Measurements from ENCODE around the gene NPLOC4. TPM values are rescaled to one million over a fixed set of nuclear protein-coding genes. Genes with fewer than 3 reads are reported as not detected.

NPLOC4 gene
- total RNA-seq, 2 donors from 2014 or later, result 43.8 to 63.0 TPM

DNA sequence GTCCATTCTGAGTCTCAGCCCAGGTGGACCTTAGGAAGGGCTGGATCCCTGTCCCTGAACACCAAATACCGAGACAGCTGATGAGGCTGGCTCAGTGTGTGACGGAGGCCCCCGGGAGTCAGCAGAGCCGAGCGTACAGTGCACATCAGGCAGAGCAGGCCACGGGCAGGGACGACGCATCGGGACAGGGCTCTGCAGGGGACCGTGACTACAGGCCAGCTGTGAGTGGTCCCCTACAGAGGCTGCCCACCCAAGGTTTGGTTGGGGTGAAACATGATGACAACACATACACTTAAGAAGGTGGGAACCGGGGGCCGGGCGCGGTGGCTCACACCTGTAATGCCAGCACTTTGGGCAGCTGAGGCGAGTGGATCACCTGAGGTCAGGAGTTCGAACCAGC, 36.0 kb upstream of the NPLOC4 start:
- DNase-seq (no peak), ATAC-seq (no peak)
- TF ChIP-seq, protein P1, sequence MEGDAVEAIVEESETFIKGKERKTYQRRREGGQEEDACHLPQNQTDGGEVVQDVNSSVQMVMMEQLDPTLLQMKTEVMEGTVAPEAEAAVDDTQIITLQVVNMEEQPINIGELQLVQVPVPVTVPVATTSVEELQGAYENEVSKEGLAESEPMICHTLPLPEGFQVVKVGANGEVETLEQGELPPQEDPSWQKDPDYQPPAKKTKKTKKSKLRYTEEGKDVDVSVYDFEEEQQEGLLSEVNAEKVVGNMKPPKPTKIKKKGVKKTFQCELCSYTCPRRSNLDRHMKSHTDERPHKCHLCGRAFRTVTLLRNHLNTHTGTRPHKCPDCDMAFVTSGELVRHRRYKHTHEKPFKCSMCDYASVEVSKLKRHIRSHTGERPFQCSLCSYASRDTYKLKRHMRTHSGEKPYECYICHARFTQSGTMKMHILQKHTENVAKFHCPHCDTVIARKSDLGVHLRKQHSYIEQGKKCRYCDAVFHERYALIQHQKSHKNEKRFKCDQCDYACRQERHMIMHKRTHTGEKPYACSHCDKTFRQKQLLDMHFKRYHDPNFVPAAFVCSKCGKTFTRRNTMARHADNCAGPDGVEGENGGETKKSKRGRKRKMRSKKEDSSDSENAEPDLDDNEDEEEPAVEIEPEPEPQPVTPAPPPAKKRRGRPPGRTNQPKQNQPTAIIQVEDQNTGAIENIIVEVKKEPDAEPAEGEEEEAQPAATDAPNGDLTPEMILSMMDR (IDR thresholded peaks at IDR 0.05), result no peak
- no peak for TF ChIP-seq POLR2A (IDR thresholded peaks at IDR 0.05)
- Histone ChIP-seq H3K4me1 (peaks cover under 1% of the 10 kb centered on the region), H3K27me3 (no peaks in the 10 kb centered on the region), H3K27ac (no peak overlapping the region), H3K36me3 (replicated peaks in 1 of 2; ENCODE audit: insufficient read depth in 1 of 2, low read depth in 2 of 2) (peaks cover 0 to 20% of the 10 kb centered on the region in 2 donors), H3K4me3 (no peak overlapping the region), H3K9me3 (no peaks in the 10 kb centered on the region)
- 88 to 96% methylated on average over 14 to 16 of the region's 16 CpGs for WGBS, 2 donors
- intact Hi-C loops (cut with DNase I), result no loop called here

DNA sequence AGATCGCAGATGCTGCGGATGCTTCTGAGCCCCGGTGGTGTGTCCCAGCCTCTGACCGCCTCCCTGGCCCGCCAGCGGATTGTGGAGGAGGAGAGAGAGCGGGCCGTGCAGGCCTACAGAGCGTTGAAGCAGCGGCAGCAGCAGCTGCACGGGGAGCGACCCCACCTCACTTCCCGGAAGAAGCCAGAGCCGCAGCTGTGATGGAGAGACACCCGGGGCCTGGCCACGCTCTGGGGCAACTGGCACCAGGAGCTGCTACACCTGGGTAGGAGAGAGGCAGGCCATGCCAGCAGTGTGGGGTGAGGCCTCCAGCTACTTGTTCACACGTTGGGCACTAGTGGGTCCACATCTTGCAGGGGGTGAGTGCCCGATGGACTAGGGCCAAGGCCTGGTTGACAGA, 35.6 kb upstream of the NPLOC4 start:
- intact Hi-C loops (cut with DNase I), result no loop called here
- Histone ChIP-seq H3K27me3 (no peaks in the 10 kb centered on the region), H3K4me1 (peaks cover 5% of the 10 kb centered on the region), H3K27ac (no peak overlapping the region), H3K4me3 (no peak overlapping the region), H3K9me3 (no peaks in the 10 kb centered on the region), H3K36me3 (replicated peaks in 1 of 2; ENCODE audit: insufficient read depth in 1 of 2, low read depth in 2 of 2) (peaks cover 0 to 20% of the 10 kb centered on the region in 2 donors)
- WGBS, 2 donors, result 91% methylated on average over 15 to 18 of the region's 18 CpGs
- ATAC-seq (no peak), DNase-seq (no peak)
- no peak for TF ChIP-seq POLR2A (IDR thresholded peaks at IDR 0.05)
- TF ChIP-seq, protein P1 (IDR thresholded peaks at IDR 0.05), result no peak

DNA sequence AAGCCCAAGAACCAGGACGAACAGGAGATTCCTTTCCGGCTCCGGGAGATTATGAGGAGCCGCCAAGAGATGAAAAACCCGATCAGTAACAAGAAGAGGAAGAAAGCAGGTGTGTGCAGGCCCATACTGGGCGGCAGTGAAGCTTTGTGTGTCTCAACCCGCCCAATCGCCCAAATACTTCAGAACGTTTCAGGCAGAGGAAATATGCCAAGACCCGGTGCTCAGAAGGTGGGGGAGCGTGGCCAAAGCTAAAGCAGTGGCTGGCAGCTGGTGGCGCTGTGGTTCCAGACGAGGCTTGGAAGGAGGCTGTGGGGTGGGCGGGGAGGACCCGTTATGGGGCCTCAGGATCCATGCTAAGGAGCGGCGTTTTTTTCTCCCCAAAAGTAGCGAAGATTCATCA, 30.8 kb upstream of the NPLOC4 start:
- H3K4me3 ChIP-seq, result no peak overlapping the region
- peaks cover 0 to 17% of the 10 kb centered on the region in 2 donors for H3K36me3 ChIP-seq (replicated peaks in 1 of 2; ENCODE audit: insufficient read depth in 1 of 2, low read depth in 2 of 2)
- H3K27ac ChIP-seq, result no peak overlapping the region
- WGBS, 2 donors, result 79 to 83% methylated on average over 18 of the region's 18 CpGs
- TF ChIP-seq, protein P1 (IDR thresholded peaks at IDR 0.05), result no peak
- no peak for TF ChIP-seq POLR2A (IDR thresholded peaks at IDR 0.05)
- no peaks in the 10 kb centered on the region for H3K27me3 ChIP-seq
- ATAC-seq, result no peak
- DNase-seq, result no peak
- no peaks in the 10 kb centered on the region for H3K9me3 ChIP-seq
- peaks cover 19% of the 10 kb centered on the region for H3K4me1 ChIP-seq
- intact Hi-C loops (cut with DNase I), result no loop called here

DNA sequence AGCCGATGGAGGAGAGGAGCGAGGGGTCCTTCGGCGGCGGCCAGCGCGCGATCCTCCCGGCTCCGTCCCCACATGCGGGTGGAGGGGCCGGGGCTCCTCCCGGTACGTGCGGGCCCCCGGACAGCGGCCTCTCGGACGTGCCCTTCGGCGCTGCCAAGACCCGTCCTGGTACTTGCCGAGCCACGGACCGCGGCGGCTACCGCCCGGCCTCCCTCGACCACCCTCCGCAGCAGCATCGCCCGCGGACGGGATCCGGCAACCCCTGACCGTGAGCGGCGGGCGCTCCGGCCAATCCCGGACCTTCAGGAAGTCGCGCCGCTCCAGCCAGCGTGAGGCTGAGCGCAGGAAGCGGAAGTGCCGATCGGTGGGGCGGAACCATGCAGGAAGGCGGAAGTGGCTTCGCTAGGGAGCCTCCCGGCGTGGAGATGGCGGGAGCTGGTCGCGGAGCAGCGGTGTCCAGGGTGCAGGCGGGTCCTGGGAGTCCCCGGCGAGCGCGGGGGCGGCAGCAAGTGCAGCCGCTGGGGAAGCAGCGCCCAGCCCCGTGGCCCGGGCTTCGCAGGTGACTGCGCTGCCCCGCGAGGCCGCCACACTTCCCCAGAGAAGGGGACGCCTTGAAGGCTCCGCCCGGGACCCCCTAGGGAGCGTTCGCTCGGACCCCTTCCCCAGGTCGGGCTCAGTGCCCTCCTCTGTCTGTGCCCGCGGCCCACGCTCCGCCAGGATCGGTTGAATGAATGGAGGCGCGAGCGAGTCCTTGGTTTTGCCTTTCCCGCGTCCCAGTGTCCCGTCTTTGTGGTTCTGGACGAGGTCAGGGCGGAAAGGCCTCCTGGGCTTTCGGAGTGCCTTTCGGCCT, 29.7 kb upstream of the NPLOC4 start, which contains the start of the genes CCDC137 and OXLD1:
Gene CCDC137, plus strand, starts transcription at position 396 of the 850 bp plus-strand sequence. Its CDS starts 30 bp downstream, at position 426.
Gene OXLD1, minus strand, starts transcription at position 264 of the 850 bp plus-strand sequence. Its CDS starts 28 bp downstream, at position 236.
- TF ChIP-seq, protein P1 (IDR thresholded peaks at IDR 0.05), result no peak
- TF ChIP-seq POLR2A (IDR thresholded peaks at IDR 0.05), result peak; percentile 76 to 88 (median 88)
- DNase-seq (peak; percentile 95 to 97 (median 96)), ATAC-seq (peak; percentile 98)
- intact Hi-C loops (cut with DNase I), result no loop called here
- peak within 1 kb of the TSS; percentile 63 to 88 (median 79) for H3K27ac ChIP-seq
- peak within 1 kb of the TSS; percentile 75 to 80 for H3K4me3 ChIP-seq
- peaks cover 0 to 6% of the 10 kb centered on the region in 2 donors for H3K36me3 ChIP-seq (replicated peaks in 1 of 2; ENCODE audit: insufficient read depth in 1 of 2, low read depth in 2 of 2)
- 0% methylated on average over 2 to 89 of the region's 96 CpGs for WGBS, 2 donors
- no peaks in the 10 kb centered on the region for H3K27me3 ChIP-seq
- H3K9me3 ChIP-seq, result no peaks in the 10 kb centered on the region
- peaks cover 19% of the 10 kb centered on the region for H3K4me1 ChIP-seq

Data from body of pancreas (tissue), 4 donors.